Calu3 (cell line): ENCODE data around the gene ANAPC7. TPM values are rescaled to one million over a fixed set of nuclear protein-coding genes. Genes with fewer than 3 reads are reported as not detected.

Experiments used
- BruUV-seq: library from RNA; stranded (reverse); fragments of 400-500 nt; replicated peaks from 2 replicates; lab custom pipeline; 2021; lab: Mats Ljungman, UMichigan
- CTCF ChIA-PET: fragments of 300-600 bp; sonication (Branson Sonifier 250); formaldehyde crosslinking; loops from one replicate; lab custom pipeline; 2022; ENCODE audit warnings: antibody characterized with exemption; lab: Charles Lee
- DNase-seq: peaks from one replicate; pipeline ENCODE4 v3.0.0; 2022
- H3K27ac Mint-ChIP-seq: one replicate; pipeline ENCODE4 v1.8.0; 2022; ENCODE audit warnings: mixed read lengths; ENCODE audit not compliant: unreplicated experiment
- H3K27me3 Mint-ChIP-seq: one replicate; pipeline ENCODE4 v1.8.0; 2022; ENCODE audit warnings: mixed read lengths; ENCODE audit not compliant: unreplicated experiment
- H3K36me3 Mint-ChIP-seq: one replicate; pipeline ENCODE4 v1.8.0; 2022; ENCODE audit warnings: mild to moderate bottlenecking, moderate library complexity, mixed read lengths; ENCODE audit not compliant: insufficient read depth, unreplicated experiment
- H3K4me1 Mint-ChIP-seq: one replicate; pipeline ENCODE4 v1.8.0; 2022; ENCODE audit warnings: mild to moderate bottlenecking, low read depth, mixed read lengths; ENCODE audit not compliant: unreplicated experiment
- H3K4me3 Mint-ChIP-seq: one replicate; pipeline ENCODE4 v1.8.0; 2022; ENCODE audit warnings: mild to moderate bottlenecking, low read depth, moderate library complexity, mixed read lengths; ENCODE audit not compliant: unreplicated experiment
- H3K9me3 Mint-ChIP-seq: one replicate; pipeline ENCODE4 v1.8.0; 2022; ENCODE audit warnings: low read depth, mixed read lengths; ENCODE audit not compliant: unreplicated experiment
- intact Hi-C: fragments of 100-400 bp; cut with micrococcal nuclease; formaldehyde crosslinking; loops from one replicate; pipeline ENCODE4 v1.10.0; 2022; ENCODE audit not compliant: unreplicated experiment
- total RNA-seq: library from RNA; stranded (reverse); gene quantifications from 2 replicates; pipeline ENCODE4 v1.2.3, GENCODE V29; 2022
- TF ChIP-seq, protein P1 (sequence below): fragments of 200-600 bp; IDR thresholded peaks from one replicate; pipeline ENCODE4 v1.8.0; 2022; ENCODE audit warnings: antibody characterized with exemption; ENCODE audit not compliant: unreplicated experiment

The ANAPC7 gene
- total RNA-seq, 1 experiment from 2014 or later, result 136 TPM

DNA sequence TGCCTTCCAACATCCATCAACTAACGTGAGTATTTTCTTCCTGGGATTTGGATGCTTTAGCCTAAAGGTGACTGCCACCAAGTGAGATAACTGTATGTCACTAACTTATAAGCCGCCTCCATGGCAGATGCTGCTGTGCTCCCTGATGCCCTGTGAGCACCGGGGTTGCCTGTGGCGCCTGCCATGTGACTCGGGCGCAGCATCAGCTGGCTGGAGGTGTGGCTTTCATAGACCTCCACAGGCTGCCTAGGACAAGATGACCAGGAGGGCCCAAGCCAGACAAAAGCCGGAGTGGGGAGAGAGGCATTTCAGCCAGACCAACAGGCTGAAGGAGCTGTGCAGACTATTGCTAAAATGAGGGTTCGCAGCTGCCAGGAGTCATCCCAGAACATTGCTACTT, 55.7 kb downstream of the ANAPC7 start:
- H3K9me3 Mint-ChIP-seq, result no peaks in the 10 kb centered on the region
- CTCF ChIA-PET, result interaction anchor here (0.6 kb wide), 1 partner anchor 23 kb away, joined by 5 read pairs; no protein-coding TSS in a partner anchor
- H3K27ac Mint-ChIP-seq, result peak overlapping the region; percentile 39
- peaks cover 34% of the 10 kb centered on the region for H3K4me1 Mint-ChIP-seq
- intact Hi-C loops, result no loop called here
- TF ChIP-seq, protein P1, sequence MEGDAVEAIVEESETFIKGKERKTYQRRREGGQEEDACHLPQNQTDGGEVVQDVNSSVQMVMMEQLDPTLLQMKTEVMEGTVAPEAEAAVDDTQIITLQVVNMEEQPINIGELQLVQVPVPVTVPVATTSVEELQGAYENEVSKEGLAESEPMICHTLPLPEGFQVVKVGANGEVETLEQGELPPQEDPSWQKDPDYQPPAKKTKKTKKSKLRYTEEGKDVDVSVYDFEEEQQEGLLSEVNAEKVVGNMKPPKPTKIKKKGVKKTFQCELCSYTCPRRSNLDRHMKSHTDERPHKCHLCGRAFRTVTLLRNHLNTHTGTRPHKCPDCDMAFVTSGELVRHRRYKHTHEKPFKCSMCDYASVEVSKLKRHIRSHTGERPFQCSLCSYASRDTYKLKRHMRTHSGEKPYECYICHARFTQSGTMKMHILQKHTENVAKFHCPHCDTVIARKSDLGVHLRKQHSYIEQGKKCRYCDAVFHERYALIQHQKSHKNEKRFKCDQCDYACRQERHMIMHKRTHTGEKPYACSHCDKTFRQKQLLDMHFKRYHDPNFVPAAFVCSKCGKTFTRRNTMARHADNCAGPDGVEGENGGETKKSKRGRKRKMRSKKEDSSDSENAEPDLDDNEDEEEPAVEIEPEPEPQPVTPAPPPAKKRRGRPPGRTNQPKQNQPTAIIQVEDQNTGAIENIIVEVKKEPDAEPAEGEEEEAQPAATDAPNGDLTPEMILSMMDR, result no peak
- H3K36me3 Mint-ChIP-seq, result peaks cover 98% of the 10 kb centered on the region
- H3K4me3 Mint-ChIP-seq, result no peak overlapping the region
- BruUV-seq, result no TSS peak
- no peaks in the 10 kb centered on the region for H3K27me3 Mint-ChIP-seq
- DNase-seq, result no peak

GRCh38 chr12:110345963-110346362, 57.5 kb downstream of the ANAPC7 start:
- no peaks in the 10 kb centered on the region for H3K27me3 Mint-ChIP-seq
- CTCF ChIA-PET, result interaction anchor here (0.6 to 1.2 kb wide), 3 partner anchors 56 to 197 kb away, joined by 3 read pairs; no protein-coding TSS in a partner anchor
- H3K4me1 Mint-ChIP-seq, result peaks cover 34% of the 10 kb centered on the region
- no peak overlapping the region for H3K4me3 Mint-ChIP-seq
- BruUV-seq, result no TSS peak
- DNase-seq, result no peak
- TF ChIP-seq, protein P1, result no peak
- intact Hi-C loops, result loop anchor here (1.0 kb wide), 1 partner anchor 99 kb away; no protein-coding TSS in a partner anchor
- H3K27ac Mint-ChIP-seq, result peak overlapping the region; percentile 96
- no peaks in the 10 kb centered on the region for H3K9me3 Mint-ChIP-seq
- peaks cover 98% of the 10 kb centered on the region for H3K36me3 Mint-ChIP-seq

DNA sequence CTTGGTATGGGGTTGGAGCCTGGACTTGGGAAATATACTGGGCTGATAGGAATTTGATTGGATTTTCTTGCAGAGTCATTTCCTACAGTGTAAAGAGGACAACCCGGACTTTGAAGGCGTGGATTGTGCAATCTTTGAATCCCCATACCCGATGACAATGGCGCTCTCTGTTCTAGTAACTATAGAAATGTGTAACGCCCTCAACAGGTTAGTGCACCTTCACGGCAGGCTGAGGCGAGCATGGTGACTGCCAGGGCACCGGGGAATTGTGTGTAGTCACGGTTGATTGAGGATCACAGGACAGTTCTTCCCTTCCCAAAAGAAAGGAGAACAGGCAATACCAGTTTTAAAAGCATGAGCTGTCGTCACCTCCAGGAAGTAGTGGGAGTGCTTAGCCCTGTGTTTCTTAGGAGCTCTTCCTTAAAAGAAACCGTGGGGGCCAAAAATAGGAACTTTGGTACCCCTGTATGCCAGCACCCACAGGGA, 58.3 kb downstream of the ANAPC7 start:
- peaks cover 98% of the 10 kb centered on the region for H3K36me3 Mint-ChIP-seq
- H3K27ac Mint-ChIP-seq, result peak overlapping the region; percentile 96
- H3K27me3 Mint-ChIP-seq, result no peaks in the 10 kb centered on the region
- DNase-seq, result peak; percentile 94
- intact Hi-C loops, result loop anchor here (1.0 kb wide), 1 partner anchor 98 kb away; no protein-coding TSS in a partner anchor
- TF ChIP-seq, protein P1, result no peak
- H3K9me3 Mint-ChIP-seq, result no peaks in the 10 kb centered on the region
- peak overlapping the region; percentile 46 for H3K4me3 Mint-ChIP-seq
- peaks cover 34% of the 10 kb centered on the region for H3K4me1 Mint-ChIP-seq
- CTCF ChIA-PET, result interaction anchor here (0.5 to 1.2 kb wide), 4 partner anchors 56 to 1778 kb away, joined by 3 read pairs; no protein-coding TSS in a partner anchor
- no TSS peak for BruUV-seq

GRCh38 chr12:110344657-110345056, 58.9 kb downstream of the ANAPC7 start:
- H3K36me3 Mint-ChIP-seq, result peaks cover 98% of the 10 kb centered on the region
- CTCF ChIA-PET, result no interaction called here
- H3K9me3 Mint-ChIP-seq, result no peaks in the 10 kb centered on the region
- peak overlapping the region; percentile 46 for H3K4me3 Mint-ChIP-seq
- intact Hi-C loops, result loop anchor here (1.0 kb wide), 1 partner anchor 97 kb away; no protein-coding TSS in a partner anchor
- peaks cover 40% of the 10 kb centered on the region for H3K4me1 Mint-ChIP-seq
- H3K27ac Mint-ChIP-seq, result peak overlapping the region; percentile 96
- DNase-seq, result no peak
- BruUV-seq, result TSS peak; percentile 96
- TF ChIP-seq, protein P1, result no peak
- no peaks in the 10 kb centered on the region for H3K27me3 Mint-ChIP-seq
